ENCODE results near the gene ITIH4.

The ITIH4 gene

DNA sequence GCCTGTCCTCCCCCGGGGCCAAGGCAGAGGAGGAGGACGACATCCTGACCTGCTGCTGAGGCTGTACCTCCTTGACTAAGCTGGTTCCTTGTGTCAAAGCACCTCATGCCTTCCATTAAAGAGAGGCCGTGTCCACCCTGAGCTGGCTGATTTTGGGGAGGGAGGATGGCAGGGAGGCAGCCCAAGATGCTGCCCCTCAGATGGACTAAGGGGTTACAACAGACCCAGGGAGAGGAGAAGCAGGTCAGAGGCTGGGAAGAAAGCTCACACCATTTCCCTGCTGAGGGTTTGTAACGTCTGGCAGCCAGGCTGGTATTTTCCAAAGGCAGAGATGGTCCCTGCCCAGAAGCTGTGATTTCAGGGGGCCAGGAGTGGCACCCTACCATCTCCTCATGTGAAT, 38.5 kb downstream of the ITIH4 start:
- TF ChIP-seq ZNF335 (tag by site-specific recombination; conservative IDR thresholded peaks at IDR 0.05) (no peak), ZNF596 (tag by site-specific recombination; IDR thresholded peaks at IDR 0.05) (no peak), ZNF585B (tag by site-specific recombination; IDR thresholded peaks at IDR 0.05) (no peak), ZEB2 (tag by site-specific recombination; IDR thresholded peaks at IDR 0.05) (no peak), ZNF664 (tag by site-specific recombination; IDR thresholded peaks at IDR 0.05) (no peak), REST (tag by site-specific recombination; IDR thresholded peaks at IDR 0.05) (no peak), ZNF169 (tag by site-specific recombination; IDR thresholded peaks at IDR 0.05) (no peak), YY2 (tag by site-specific recombination; IDR thresholded peaks at IDR 0.05) (no peak), ZNF830 (tag by site-specific recombination; IDR thresholded peaks at IDR 0.05; ENCODE audit: low read depth) (no peak), ZNF521 (tag by site-specific recombination; IDR thresholded peaks at IDR 0.05) (no peak), ZNF362 (tag by site-specific recombination; IDR thresholded peaks at IDR 0.05) (no peak), ZNF211 (tag by site-specific recombination; IDR thresholded peaks at IDR 0.05; ENCODE audit: low read depth) (no peak)
- CTCF ChIA-PET, result interaction anchor here (0.6 kb wide), 2 partner anchors 23 to 28 kb away, joined by 4 to 5 read pairs; no protein-coding TSS in a partner anchor
- Histone ChIP-seq H3K36me3 (ENCODE audit: control insufficient read depth in 2 of 2, insufficient read depth in 1 of 2, low read length in 2 of 2) (no peaks in the 10 kb centered on the region), H3K9me3 (ENCODE audit: control insufficient read depth, insufficient read depth, low read depth, low read length) (no peaks in the 10 kb centered on the region), H3K27ac (ENCODE audit: extremely low read depth, low read depth, low read length) (no peak overlapping the region), H3K4me1 (ENCODE audit: control insufficient read depth, insufficient read depth, low read length) (no peaks in the 10 kb centered on the region), H3K4me3 (ENCODE audit: low read depth, low read length) (no peak overlapping the region)
- POLR2A ChIA-PET, result interaction anchor here (1.3 kb wide), 1 partner anchor 21 kb away, joined by 3 read pairs; the partner anchor contains the start of gene NEK4

GRCh38 chr3:52791366-52791765, 39.1 kb downstream of the ITIH4 start:
- Histone ChIP-seq H3K36me3 (ENCODE audit: control insufficient read depth in 2 of 2, insufficient read depth in 1 of 2, low read length in 2 of 2) (no peaks in the 10 kb centered on the region), H3K9me3 (ENCODE audit: control insufficient read depth, insufficient read depth, low read depth, low read length) (no peaks in the 10 kb centered on the region), H3K4me1 (ENCODE audit: control insufficient read depth, insufficient read depth, low read length) (no peaks in the 10 kb centered on the region), H3K27ac (ENCODE audit: extremely low read depth, low read depth, low read length) (no peak overlapping the region), H3K4me3 (ENCODE audit: low read depth, low read length) (no peak overlapping the region)
- ChIA-PET CTCF (interaction anchor here (0.6 kb wide), 1 partner anchor 24 kb away, joined by 5 read pairs; no protein-coding TSS in a partner anchor), POLR2A (no interaction called here)
- TF ChIP-seq ZNF132 (tag by site-specific recombination; IDR thresholded peaks at IDR 0.05; ENCODE audit: borderline replicate concordance), result no peak
- TF ChIP-seq, protein P1, sequence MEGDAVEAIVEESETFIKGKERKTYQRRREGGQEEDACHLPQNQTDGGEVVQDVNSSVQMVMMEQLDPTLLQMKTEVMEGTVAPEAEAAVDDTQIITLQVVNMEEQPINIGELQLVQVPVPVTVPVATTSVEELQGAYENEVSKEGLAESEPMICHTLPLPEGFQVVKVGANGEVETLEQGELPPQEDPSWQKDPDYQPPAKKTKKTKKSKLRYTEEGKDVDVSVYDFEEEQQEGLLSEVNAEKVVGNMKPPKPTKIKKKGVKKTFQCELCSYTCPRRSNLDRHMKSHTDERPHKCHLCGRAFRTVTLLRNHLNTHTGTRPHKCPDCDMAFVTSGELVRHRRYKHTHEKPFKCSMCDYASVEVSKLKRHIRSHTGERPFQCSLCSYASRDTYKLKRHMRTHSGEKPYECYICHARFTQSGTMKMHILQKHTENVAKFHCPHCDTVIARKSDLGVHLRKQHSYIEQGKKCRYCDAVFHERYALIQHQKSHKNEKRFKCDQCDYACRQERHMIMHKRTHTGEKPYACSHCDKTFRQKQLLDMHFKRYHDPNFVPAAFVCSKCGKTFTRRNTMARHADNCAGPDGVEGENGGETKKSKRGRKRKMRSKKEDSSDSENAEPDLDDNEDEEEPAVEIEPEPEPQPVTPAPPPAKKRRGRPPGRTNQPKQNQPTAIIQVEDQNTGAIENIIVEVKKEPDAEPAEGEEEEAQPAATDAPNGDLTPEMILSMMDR (tag by site-specific recombination; IDR thresholded peaks at IDR 0.05), result no peak
- TF ChIP-seq PRDM4 (tag by site-specific recombination; IDR thresholded peaks at IDR 0.05), result no peak
- TF ChIP-seq, protein P2, sequence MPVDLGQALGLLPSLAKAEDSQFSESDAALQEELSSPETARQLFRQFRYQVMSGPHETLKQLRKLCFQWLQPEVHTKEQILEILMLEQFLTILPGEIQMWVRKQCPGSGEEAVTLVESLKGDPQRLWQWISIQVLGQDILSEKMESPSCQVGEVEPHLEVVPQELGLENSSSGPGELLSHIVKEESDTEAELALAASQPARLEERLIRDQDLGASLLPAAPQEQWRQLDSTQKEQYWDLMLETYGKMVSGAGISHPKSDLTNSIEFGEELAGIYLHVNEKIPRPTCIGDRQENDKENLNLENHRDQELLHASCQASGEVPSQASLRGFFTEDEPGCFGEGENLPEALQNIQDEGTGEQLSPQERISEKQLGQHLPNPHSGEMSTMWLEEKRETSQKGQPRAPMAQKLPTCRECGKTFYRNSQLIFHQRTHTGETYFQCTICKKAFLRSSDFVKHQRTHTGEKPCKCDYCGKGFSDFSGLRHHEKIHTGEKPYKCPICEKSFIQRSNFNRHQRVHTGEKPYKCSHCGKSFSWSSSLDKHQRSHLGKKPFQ (tag by site-specific recombination; IDR thresholded peaks at IDR 0.05), result no peak
- TF ChIP-seq EGR2 (tag by site-specific recombination; IDR thresholded peaks at IDR 0.05; ENCODE audit: low read depth), result no peak
- TF ChIP-seq ZNF155 (tag by site-specific recombination; IDR thresholded peaks at IDR 0.05), result no peak
- no peak for TF ChIP-seq ZNF175 (tag by site-specific recombination; IDR thresholded peaks at IDR 0.05)
- no peak for TF ChIP-seq ZNF350 (tag by site-specific recombination; IDR thresholded peaks at IDR 0.05)
- no peak for TF ChIP-seq ZNF837 (tag by site-specific recombination; IDR thresholded peaks at IDR 0.05)
- no peak for TF ChIP-seq ZNF398 (tag by site-specific recombination; IDR thresholded peaks at IDR 0.05)
- no peak for TF ChIP-seq ZNF416 (tag by site-specific recombination; IDR thresholded peaks at IDR 0.05)
- no peak for TF ChIP-seq ZNF341 (tag by site-specific recombination; IDR thresholded peaks at IDR 0.05; ENCODE audit: low read depth)

Data from HEK293 (cell line).